ENCODE results near the gene ANXA4. TPM values are rescaled to one million over a fixed set of nuclear protein-coding genes. Genes with fewer than 3 reads are reported as not detected.

Gene ANXA4
- total RNA-seq (2022) (90.8 and 92.0 TPM in 2 replicates), Bru-seq, nascent RNA (percentile 86 among the genes with signal in this experiment), BruChase-seq, experiment 1, labeled RNA remaining after a 2-hour chase (percentile 74 among the genes with signal in this experiment), BruChase-seq, experiment 2, labeled RNA remaining after a 6-hour chase (percentile 73 among the genes with signal in this experiment)
- long read RNA-seq, transcript ANXA4-201 (13 exons, 2,799 nt), result major isoform, 66 of 83 reads
- long read RNA-seq, partial matches to known transcripts, result 3 of 83 reads
- long read RNA-seq, other reads (novel, unspliced or antisense), result 11 of 83 reads

DNA sequence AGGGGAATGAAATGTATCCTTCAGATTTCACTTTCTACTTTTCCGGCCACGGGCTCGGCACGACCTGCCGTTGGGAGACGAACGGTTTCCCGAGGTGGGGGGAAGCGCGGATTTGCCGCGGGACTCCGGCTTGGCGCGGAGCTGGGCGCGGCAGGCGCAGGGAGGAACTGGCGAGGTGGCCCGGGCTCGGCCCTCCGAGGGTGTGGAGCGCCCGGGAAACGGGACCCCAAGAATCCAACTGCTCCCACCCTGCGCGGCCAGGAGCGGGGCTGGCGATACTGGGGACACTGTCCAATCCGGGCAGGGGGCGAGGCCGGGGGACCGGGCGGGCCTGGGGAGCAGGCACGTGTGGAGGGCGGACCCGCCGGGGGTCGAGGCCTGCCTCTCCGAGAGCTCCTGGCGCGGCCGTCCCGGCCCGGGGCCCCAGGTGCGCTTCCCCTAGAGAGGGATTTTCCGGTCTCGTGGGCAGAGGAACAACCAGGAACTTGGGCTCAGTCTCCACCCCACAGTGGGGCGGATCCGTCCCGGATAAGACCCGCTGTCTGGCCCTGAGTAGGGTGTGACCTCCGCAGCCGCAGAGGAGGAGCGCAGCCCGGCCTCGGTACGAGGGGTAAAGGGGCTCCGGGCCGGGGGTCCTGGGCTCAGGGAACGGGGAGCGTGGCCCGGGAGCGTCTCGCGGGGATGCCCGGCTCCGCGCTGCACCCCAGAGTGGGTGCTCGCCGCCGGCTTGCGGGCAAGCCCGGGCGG lies at the start of gene ANXA4:
ANXA4 (plus strand) TSS at position 560 of the 747 bp plus-strand sequence. CDS start 39,432 bp downstream, outside the sequence.
- CTCF ChIA-PET, result interaction anchor here (1.0 to 3.0 kb wide), 5 partner anchors 11 to 75 kb away, joined by 3 to 52 read pairs (median 6); no protein-coding TSS in a partner anchor
- BruUV-seq (replicated peaks), result no TSS peak
- Mint-ChIP-seq H3K4me1 (ENCODE audit: low read depth, unreplicated experiment) (peaks cover 23% of the 10 kb centered on the region), H3K27ac (ENCODE audit: unreplicated experiment) (peak within 1 kb of the TSS; percentile 96), H3K4me3 (ENCODE audit: unreplicated experiment) (peak within 1 kb of the TSS; percentile 97), H3K9me3 (ENCODE audit: unreplicated experiment) (no peaks in the 10 kb centered on the region), H3K27me3 (ENCODE audit: insufficient read depth, unreplicated experiment) (no peaks in the 10 kb centered on the region), H3K36me3 (ENCODE audit: insufficient read depth, unreplicated experiment) (peaks cover 14% of the 10 kb centered on the region)
- POLR2A ChIA-PET, result interaction anchor here (0.7 to 1.6 kb wide), 8 partner anchors 10 to 173 kb away, joined by 3 to 12 read pairs (median 6); partner anchors contain the start of gene MXD1
- no peaks in the 10 kb centered on the region; the same call in 1 of the 2 replicates for H3K36me3 ChIP-seq (ENCODE audit: control insufficient read depth, insufficient read depth, low read length)
- H3K4me3 ChIP-seq (ENCODE audit: low read depth, low read length), result peak within 1 kb of the TSS; percentile 78
- no peaks in the 10 kb centered on the region for H3K9me3 ChIP-seq
- TF ChIP-seq, protein P1, sequence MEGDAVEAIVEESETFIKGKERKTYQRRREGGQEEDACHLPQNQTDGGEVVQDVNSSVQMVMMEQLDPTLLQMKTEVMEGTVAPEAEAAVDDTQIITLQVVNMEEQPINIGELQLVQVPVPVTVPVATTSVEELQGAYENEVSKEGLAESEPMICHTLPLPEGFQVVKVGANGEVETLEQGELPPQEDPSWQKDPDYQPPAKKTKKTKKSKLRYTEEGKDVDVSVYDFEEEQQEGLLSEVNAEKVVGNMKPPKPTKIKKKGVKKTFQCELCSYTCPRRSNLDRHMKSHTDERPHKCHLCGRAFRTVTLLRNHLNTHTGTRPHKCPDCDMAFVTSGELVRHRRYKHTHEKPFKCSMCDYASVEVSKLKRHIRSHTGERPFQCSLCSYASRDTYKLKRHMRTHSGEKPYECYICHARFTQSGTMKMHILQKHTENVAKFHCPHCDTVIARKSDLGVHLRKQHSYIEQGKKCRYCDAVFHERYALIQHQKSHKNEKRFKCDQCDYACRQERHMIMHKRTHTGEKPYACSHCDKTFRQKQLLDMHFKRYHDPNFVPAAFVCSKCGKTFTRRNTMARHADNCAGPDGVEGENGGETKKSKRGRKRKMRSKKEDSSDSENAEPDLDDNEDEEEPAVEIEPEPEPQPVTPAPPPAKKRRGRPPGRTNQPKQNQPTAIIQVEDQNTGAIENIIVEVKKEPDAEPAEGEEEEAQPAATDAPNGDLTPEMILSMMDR (IDR thresholded peaks at IDR 0.05; ENCODE audit: insufficient read depth in 1 of 2, low read depth in 1 of 2, low read length in 1 of 2, severe bottlenecking in 1 of 2, unreplicated experiment in 1 of 2), result no peak
- intact Hi-C loops (cut with micrococcal nuclease; ENCODE audit: unreplicated experiment), result loop anchor here (1.0 to 2.0 kb wide), 3 partner anchors 23 to 76 kb away; no protein-coding TSS in a partner anchor
- H3K27me3 ChIP-seq (replicated peaks; ENCODE audit: control insufficient read depth, insufficient read depth, low read length), result no peaks in the 10 kb centered on the region
- peaks cover 20% of the 10 kb centered on the region for H3K4me1 ChIP-seq
- DNase-seq, result peak; percentile 92 to 93

DNA sequence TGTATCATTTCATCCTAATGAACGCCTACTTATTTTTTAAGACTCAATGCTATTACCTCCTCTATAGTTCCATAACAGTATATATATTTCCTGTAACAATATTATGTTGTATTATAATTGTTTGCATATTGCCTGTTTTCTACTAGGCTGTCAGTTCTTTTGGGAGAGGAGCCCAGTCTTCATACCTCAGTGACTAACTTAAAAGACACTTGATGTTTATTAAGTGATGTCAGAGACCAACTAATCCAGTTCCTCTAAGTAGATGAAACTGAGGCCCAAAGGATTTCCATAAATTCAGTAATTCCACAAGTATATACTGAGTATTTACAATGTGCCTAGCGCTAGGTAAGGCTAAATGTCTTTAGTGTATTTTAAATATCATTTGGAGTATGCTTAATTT lies 49.5 kb upstream of the ANXA4 start:
- H3K4me3 Mint-ChIP-seq (ENCODE audit: unreplicated experiment), result no peak overlapping the region
- no peaks in the 10 kb centered on the region for H3K36me3 Mint-ChIP-seq (ENCODE audit: insufficient read depth, unreplicated experiment)
- no peak overlapping the region for H3K27ac Mint-ChIP-seq (ENCODE audit: unreplicated experiment)
- peaks cover 17% of the 10 kb centered on the region; the same call in 1 of the 2 replicates for H3K4me1 ChIP-seq
- H3K9me3 ChIP-seq, result no peaks in the 10 kb centered on the region
- intact Hi-C loops (cut with micrococcal nuclease; ENCODE audit: unreplicated experiment), result no loop called here
- no peaks in the 10 kb centered on the region for H3K27me3 ChIP-seq (replicated peaks; ENCODE audit: control insufficient read depth, insufficient read depth, low read length)
- H3K4me1 Mint-ChIP-seq (ENCODE audit: low read depth, unreplicated experiment), result peaks cover 13% of the 10 kb centered on the region
- no peaks in the 10 kb centered on the region for H3K27me3 Mint-ChIP-seq (ENCODE audit: insufficient read depth, unreplicated experiment)
- BruUV-seq (replicated peaks), result no TSS peak
- ChIA-PET CTCF (no interaction called here), POLR2A (no interaction called here)
- no peaks in the 10 kb centered on the region for H3K9me3 Mint-ChIP-seq (ENCODE audit: unreplicated experiment)
- TF ChIP-seq, protein P1 (IDR thresholded peaks at IDR 0.05; ENCODE audit: insufficient read depth in 1 of 2, low read depth in 1 of 2, low read length in 1 of 2, severe bottlenecking in 1 of 2, unreplicated experiment in 1 of 2), result no peak
- no peaks in the 10 kb centered on the region for H3K36me3 ChIP-seq (ENCODE audit: control insufficient read depth, insufficient read depth, low read length)
- H3K4me3 ChIP-seq (ENCODE audit: low read depth, low read length), result no peak overlapping the region
- DNase-seq, result no peak

DNA sequence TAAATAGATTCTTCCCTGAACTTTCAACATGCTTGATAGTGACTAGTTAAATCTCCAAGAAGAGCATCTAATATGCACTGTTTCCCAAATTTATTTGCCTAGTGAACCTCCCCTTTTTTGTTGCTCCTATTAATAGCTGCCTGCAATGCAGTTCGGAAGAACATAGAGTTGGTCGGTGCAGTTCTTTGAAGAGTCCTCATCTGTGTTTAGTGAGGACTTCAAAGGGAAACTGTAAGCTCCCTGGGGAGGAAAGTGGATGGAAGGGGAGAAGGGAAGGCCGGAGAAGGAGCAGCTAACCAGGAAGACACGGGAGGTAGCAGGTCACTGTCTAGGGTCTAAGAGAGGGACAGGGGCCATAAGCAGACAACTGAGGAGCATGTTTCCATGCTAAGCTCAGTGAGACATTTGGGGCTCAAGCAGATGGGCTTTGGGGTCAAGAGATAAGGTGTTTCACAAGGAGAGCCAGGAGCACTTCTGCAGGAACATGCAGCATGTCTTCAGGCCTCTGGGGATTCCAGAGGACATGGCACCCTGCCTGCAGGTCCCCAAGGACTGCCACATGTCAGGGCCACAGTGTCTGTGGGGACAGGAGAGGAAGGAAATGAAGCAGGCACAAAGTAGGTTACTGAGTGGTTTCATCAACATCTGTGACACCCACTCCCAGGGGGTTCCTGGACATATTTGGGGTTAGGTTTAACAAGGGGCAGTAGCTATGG lies 48.7 kb upstream of the ANXA4 start:
- Histone ChIP-seq H3K36me3 (ENCODE audit: control insufficient read depth, insufficient read depth, low read length) (no peaks in the 10 kb centered on the region), H3K27me3 (replicated peaks; ENCODE audit: control insufficient read depth, insufficient read depth, low read length) (no peaks in the 10 kb centered on the region), H3K4me1 (peaks cover 17% of the 10 kb centered on the region; the same call in 1 of the 2 replicates), H3K9me3 (no peaks in the 10 kb centered on the region), H3K4me3 (ENCODE audit: low read depth, low read length) (no peak overlapping the region)
- intact Hi-C loops (cut with micrococcal nuclease; ENCODE audit: unreplicated experiment), result no loop called here
- BruUV-seq (replicated peaks), result no TSS peak
- ChIA-PET CTCF (no interaction called here), POLR2A (no interaction called here)
- H3K9me3 Mint-ChIP-seq (ENCODE audit: unreplicated experiment), result no peaks in the 10 kb centered on the region
- H3K27ac Mint-ChIP-seq (ENCODE audit: unreplicated experiment), result peak overlapping the region; percentile 10
- TF ChIP-seq, protein P1 (IDR thresholded peaks at IDR 0.05; ENCODE audit: insufficient read depth in 1 of 2, low read depth in 1 of 2, low read length in 1 of 2, severe bottlenecking in 1 of 2, unreplicated experiment in 1 of 2), result no peak
- no peak for DNase-seq
- H3K36me3 Mint-ChIP-seq (ENCODE audit: insufficient read depth, unreplicated experiment), result no peaks in the 10 kb centered on the region
- no peaks in the 10 kb centered on the region for H3K27me3 Mint-ChIP-seq (ENCODE audit: insufficient read depth, unreplicated experiment)
- peaks cover 13% of the 10 kb centered on the region for H3K4me1 Mint-ChIP-seq (ENCODE audit: low read depth, unreplicated experiment)
- no peak overlapping the region for H3K4me3 Mint-ChIP-seq (ENCODE audit: unreplicated experiment)
